IPS DF 19.7 (cell line): ENCODE measurements around the gene NLRP7.
"Not testable (repeated sequence)": the region's sequence is repeated elsewhere in the genome, so short reads cannot be mapped to it uniquely, and the experiment has no call there.

Source experiments
- DNase-seq: peaks from one replicate; pipeline ENCODE4 v3.0.0-alpha.2; 2013; ENCODE audit warnings: low read depth, low spot score

Gene NLRP7

DNA sequence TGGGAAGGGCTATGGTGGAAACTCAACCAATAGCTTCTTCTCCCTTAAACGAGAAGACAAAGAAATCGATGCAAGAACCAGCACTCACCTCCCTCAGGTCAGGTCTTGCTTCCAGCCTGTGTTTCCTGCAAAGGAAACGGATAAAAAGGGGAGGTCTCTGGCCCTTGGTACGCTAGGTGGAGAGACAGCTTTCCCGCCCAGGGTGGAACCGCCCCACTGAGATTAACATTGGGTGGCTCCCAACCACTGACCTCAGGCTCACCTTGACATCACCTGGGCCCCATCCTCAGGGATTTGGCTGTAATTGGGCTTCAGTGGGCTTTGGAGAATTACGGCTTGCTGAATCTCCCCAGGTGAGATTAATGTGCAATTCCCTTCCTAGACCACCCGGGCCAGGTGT lies at the start of gene NLRP7:
TSS of gene NLRP7 (minus strand) at position 150 of the 400 bp plus-strand sequence.
- DNase-seq: no peak

DNA sequence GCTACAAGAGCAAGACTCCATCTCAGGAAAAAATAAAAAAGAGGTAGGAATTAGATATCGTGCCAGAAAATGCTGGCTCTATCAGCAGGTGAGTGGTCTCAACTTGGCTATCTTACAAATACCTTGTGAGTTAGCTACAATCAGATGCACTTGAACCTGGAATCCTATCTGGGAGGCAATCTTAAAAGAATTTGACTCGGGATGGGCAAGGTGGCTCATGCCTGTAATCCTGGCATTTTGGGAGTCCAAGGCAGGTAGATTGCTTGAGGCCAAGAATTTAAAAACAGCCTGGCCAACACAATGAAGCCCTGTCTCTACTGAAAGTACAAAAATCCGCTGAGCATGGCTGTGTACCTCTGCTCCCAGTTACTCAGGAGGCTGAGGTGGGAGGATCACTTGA lies 48.2 kb upstream of the NLRP7 start:
- DNase-seq: no peak

DNA sequence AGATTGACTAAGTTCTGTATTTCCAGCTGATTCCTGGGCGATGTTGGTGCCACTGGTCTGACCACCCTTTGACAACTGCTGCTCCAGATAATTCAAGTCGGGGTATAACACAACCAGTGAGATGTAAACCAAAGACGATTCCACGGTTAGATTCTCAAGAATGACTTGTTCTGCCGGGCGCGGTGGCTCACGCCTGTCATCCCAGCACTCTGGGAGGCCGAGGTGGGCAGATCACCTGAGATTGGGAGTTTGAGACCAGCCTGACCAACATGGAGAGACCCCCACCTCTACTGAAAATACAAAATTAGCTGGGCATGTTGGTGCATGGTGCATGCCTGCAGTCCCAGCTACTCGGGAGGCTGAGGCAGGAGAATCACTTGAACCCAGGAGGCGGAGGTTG lies 42.2 kb upstream of the NLRP7 start:
- DNase-seq: not testable (repeated sequence)

DNA sequence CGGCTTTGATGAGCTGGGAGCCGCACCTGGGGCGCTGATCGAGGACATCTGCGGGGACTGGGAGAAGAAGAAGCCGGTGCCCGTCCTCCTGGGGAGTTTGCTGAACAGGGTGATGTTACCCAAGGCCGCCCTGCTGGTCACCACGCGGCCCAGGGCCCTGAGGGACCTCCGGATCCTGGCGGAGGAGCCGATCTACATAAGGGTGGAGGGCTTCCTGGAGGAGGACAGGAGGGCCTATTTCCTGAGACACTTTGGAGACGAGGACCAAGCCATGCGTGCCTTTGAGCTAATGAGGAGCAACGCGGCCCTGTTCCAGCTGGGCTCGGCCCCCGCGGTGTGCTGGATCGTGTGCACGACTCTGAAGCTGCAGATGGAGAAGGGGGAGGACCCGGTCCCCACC lies 35.2 kb upstream of the NLRP7 start:
- not testable (repeated sequence) for DNase-seq

- not testable (repeated sequence) for DNase-seq
Measured at GRCh38 chr19:54973229-54974090, 26.1 kb upstream of the NLRP7 start.

GRCh38 chr19:54971446-54971845 lies 24.1 kb upstream of the NLRP7 start:
- DNase-seq: not testable (repeated sequence)

DNA sequence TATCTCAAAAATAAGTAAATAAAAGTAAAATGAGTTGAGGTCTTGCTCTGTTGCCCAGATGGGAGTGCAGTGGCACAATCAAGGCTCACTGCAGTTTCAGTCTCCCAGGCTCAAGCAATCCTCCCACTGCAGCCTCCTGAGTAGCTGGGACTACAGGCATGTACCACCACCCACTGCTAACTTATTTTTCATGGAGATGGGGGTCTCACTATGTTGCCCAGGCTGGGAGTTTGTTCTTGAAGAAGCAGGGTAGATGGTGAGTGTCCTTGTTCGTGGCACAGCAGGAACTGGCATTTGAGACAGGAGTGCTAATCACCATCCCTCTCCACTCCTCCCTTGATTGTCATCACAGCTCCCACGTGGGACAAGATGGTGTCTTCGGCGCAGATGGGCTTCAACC lies 22.3 kb upstream of the NLRP7 start:
- DNase-seq: no peak

DNA sequence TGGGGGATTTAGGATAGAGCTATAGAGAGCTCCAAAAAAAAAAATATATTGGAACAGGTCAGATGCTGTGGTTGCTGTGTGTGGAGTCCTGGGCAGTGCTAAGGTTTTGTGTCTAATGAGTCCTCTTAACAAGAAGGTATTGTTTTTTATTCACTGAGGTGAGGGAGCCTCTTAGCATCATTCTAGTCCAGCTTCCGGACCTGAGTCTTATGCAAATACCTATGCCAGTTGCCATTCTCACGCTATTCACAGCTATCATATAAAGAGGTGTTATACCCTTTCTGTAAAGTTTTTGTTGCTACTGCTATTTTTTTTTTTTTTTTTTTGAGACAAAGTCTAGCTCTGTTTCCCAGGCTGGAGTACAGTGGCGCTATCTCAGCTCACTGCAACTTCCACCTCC lies 20.3 kb upstream of the NLRP7 start:
- no peak for DNase-seq

- DNase-seq: not testable (repeated sequence)
Measured at GRCh38 chr19:54965055-54965454, 17.7 kb upstream of the NLRP7 start.

- no peak for DNase-seq
Measured at GRCh38 chr19:54959840-54960239, 12.5 kb upstream of the NLRP7 start.

DNA sequence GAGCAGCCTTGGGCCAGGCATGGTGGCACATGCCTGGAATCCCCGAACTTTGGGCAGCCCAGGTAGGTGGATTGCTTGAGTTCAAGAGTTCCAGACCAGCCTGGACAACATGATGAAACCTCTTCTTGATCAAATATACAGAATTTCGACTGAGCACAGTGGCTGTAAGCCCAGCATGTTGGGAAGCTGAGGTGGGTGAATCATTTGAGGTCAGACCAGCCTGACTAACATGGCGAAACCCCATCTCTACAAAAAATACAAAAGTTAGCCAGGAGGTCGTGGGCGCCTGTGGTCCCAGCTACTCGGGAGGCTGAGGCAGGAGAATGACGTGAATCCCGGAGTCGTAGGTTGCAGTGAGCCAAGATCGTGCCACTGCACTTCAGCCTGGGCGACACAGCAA lies 8.0 kb upstream of the NLRP7 start:
- no peak for DNase-seq

GRCh38 chr19:54953345-54953713 lies 6.0 kb upstream of the NLRP7 start:
- DNase-seq: not testable (repeated sequence)

- DNase-seq: no peak
Measured at GRCh38 chr19:54952591-54953344, 5.4 kb upstream of the NLRP7 start.

DNA sequence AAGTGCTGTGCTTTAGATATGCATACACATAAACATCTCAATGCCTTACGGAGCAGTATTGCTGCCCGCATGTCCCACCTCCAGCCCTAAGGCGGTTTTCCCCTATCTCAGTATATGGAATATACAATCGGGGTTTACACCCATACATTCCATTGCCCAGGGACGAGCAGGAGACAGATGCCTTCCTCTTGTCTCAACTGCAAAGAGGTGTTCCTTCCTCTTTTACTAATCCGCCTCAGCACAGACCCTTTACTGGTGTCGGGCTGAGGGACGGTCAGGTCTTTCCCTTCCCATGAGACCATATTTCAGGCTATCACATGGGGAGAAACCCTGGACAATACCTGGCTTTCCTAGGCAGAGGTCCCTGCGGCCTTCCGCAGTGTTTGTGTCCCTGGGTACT lies 3.2 kb upstream of the NLRP7 start:
- DNase-seq: not testable (repeated sequence)

GRCh38 chr19:54949412-54949811 lies 2.1 kb upstream of the NLRP7 start:
- DNase-seq: no peak

DNA sequence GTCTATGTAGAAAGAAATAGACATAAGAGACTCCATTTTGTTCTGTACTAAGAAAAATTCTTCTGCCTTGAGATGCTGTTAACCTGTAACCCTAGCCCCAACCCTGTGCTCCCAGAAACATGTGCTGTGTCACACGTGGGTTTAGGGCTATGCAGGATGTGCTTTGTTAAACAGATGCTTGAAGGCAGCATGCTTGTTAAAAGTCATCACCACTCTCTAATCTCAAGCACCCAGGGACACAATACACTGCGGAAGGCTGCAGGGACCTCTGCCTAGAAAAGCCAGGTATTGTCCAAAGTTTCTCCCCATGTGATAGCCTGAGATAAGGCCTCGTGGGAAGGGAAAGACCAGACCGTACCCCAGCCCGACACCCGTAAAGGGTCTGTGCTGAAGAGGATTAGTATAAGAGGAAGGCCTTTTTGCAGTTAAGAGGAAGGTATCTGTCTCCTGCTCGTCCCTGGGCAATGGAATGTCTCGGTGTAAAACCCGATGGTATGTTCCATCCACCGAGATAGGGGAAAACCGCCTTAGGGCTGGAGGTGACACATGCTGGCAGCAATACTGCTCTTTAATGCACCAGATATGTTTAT lies 3.5 kb downstream of the NLRP7 start:
- not testable (repeated sequence) for DNase-seq

- not testable (repeated sequence) for DNase-seq
Measured at GRCh38 chr19:54939538-54939937, 7.8 kb downstream of the NLRP7 start.

GRCh38 chr19:54938906-54939305 lies 8.4 kb downstream of the NLRP7 start:
- no peak for DNase-seq

DNA sequence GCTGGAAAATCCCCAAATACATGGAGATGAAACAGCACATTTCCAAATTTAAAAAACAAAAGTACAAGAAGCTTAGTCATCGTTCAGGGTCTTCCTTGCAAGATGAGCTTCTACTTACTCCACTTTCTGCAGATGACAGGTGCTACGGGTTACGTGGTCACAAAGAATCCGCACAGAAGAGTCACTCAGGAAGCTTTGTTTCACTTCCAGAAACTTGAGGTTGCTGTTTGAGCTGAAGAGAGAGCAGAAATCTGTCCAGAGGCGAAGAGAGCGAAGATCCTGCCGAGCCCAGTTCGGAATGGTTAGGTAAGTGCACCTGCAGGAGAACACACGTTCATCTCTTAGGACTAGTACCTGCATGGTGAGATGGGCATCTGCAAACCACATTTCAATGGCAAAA lies 9.4 kb downstream of the NLRP7 start:
- DNase-seq: no peak

DNA sequence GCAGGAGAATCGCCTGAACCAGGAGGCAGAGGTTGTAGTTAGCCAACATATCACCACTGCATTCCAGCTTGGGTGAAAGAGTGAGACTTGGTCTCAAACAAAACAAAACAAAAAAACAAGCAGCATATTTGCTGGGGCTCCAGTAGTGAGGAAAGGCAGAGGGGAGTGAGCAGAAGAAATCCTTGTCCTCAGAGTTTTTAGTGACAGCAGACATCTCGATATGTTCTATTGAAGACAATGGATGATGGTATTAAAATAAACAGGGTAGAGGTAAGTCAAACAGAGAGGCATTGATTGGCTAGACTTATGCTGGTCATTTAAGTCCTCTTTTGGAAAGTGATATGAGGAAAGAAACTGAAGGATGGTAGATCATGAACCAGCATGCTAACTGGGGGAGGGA lies 19.0 kb downstream of the NLRP7 start:
- no peak for DNase-seq

- no peak for DNase-seq
Measured at GRCh38 chr19:54923276-54923675, 24.1 kb downstream of the NLRP7 start.

- DNase-seq: no peak
Measured at GRCh38 chr19:54921082-54921481, 26.2 kb downstream of the NLRP7 start.
